OCI-LY1 (cell line): ENCODE data around the gene NCAM1.

Experiments
- H2AFZ ChIP-seq: fragments of 200-600 bp; sonication (generic), shearing (Covaris generic); 2 replicates; pipeline ENCODE4 v1.6.0; 2014; ENCODE audit warnings: antibody characterized with exemption, mild to moderate bottlenecking, low read length
- H3F3A ChIP-seq: fragments of 200-600 bp; sonication (generic), shearing (Covaris generic); 2 replicates; pipeline ENCODE4 v1.6.0; 2014; ENCODE audit warnings: mild to moderate bottlenecking, antibody characterized with exemption, low read length, moderate library complexity; ENCODE audit not compliant: insufficient read depth
- H3K27ac ChIP-seq: fragments of 200-600 bp; sonication (generic); 2 replicates; pipeline ENCODE4 v1.5.1; 2014; ENCODE audit warnings: low read length, mixed run types, mild to moderate bottlenecking, low read depth; ENCODE audit not compliant: poor library complexity, severe bottlenecking
- H3K27me3 ChIP-seq: fragments of 200-600 bp; sonication (generic); 2 replicates; pipeline ENCODE4 v1.6.0; 2014; ENCODE audit warnings: antibody characterized with exemption, mild to moderate bottlenecking, low read length, moderate library complexity; ENCODE audit not compliant: insufficient read depth
- H3K36me3 ChIP-seq: fragments of 200-600 bp; sonication (generic); 2 replicates; pipeline ENCODE4 v1.6.1; 2014; ENCODE audit warnings: mild to moderate bottlenecking, antibody characterized with exemption, low read length, moderate library complexity, mixed read lengths; ENCODE audit not compliant: insufficient read depth
- H3K4me1 ChIP-seq: fragments of 200-600 bp; sonication (generic); 2 replicates; pipeline ENCODE4 v1.5.1; 2014; ENCODE audit warnings: mild to moderate bottlenecking, low read length, moderate library complexity; ENCODE audit not compliant: insufficient read depth, severe bottlenecking
- H3K4me2 ChIP-seq: fragments of 200-600 bp; sonication (generic), shearing (Covaris generic); 2 replicates; pipeline ENCODE4 v1.6.1; 2014; ENCODE audit warnings: low read length
- H3K4me3 ChIP-seq: fragments of 200-600 bp; sonication (generic); 2 replicates; pipeline ENCODE4 v1.5.1; 2014; ENCODE audit warnings: low read length, low read depth, mild to moderate bottlenecking, mixed read lengths; ENCODE audit not compliant: poor library complexity, severe bottlenecking
- H3K79me2 ChIP-seq: fragments of 200-600 bp; shearing (Covaris generic); 2 replicates; pipeline ENCODE4 v1.6.1; 2016; ENCODE audit warnings: mixed run types, low read length, mixed read lengths; ENCODE audit not compliant: insufficient read depth
- H3K9ac ChIP-seq: fragments of 200-600 bp; sonication (generic), shearing (Covaris generic); 2 replicates; pipeline ENCODE4 v1.6.1; 2014; ENCODE audit warnings: mild to moderate bottlenecking, low read length, mixed read lengths
- H3K9me2 ChIP-seq: fragments of 200-600 bp; sonication (generic), shearing (Covaris generic); 2 replicates; pipeline ENCODE4 v1.6.1; 2014; ENCODE audit warnings: low read depth, mild to moderate bottlenecking, low read length, mixed read lengths
- H3K9me3 ChIP-seq: fragments of 200-600 bp; shearing (Covaris generic); 2 replicates; pipeline ENCODE4 v1.6.1; 2014; ENCODE audit warnings: low read length, mixed read lengths
- H4K20me1 ChIP-seq: fragments of 200-600 bp; sonication (generic), shearing (Covaris generic); 2 replicates; pipeline ENCODE4 v1.6.0; 2016; ENCODE audit warnings: mild to moderate bottlenecking, low read length; ENCODE audit not compliant: insufficient read depth
- EZH2 ChIP-seq: fragments of 200-600 bp; sonication (generic), shearing (Covaris generic); IDR thresholded peaks from 2 replicates; pipeline ENCODE4 v1.8.0; 2017; ENCODE audit warnings: borderline replicate concordance, mixed run types, mild to moderate bottlenecking, antibody characterized with exemption, low read length, moderate library complexity, mixed read lengths
- TF ChIP-seq, protein P1 (sequence below): fragments of 200-600 bp; sonication (generic), shearing (Covaris generic); IDR thresholded peaks from 2 replicates; pipeline ENCODE4 v1.5.1; 2017; ENCODE audit warnings: mild to moderate bottlenecking, antibody characterized with exemption, low read length, moderate library complexity, mixed read lengths

The NCAM1 gene

DNA sequence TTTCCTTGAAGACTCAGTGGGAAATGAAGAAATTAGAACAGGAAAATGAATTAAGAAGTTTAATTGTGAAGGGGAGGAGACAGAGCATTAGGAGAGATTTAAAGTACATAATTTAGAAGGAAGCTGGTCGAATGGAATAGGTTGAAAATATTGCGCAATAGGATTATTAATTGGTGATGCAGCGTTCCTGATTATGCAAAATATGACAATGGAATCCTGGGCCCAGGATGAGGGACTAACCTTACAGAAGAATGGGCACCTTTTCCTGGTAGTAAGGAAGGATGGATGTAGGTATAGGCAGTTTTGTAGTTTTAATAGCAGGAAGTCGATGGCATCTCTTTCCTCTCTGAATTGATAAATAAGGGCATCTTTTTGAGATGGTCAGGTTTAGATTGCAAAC, 360.9 kb downstream of the NCAM1 start:
- Histone ChIP-seq H4K20me1 (no peaks in the 10 kb centered on the region), H3K4me1 (no peaks in the 10 kb centered on the region), H3K27ac (no peak overlapping the region), H3K79me2 (no peaks in the 10 kb centered on the region), H3K9me3 (no peaks in the 10 kb centered on the region), H3K9ac (no peak overlapping the region), H3K9me2 (no peaks in the 10 kb centered on the region), H2AFZ (no peak overlapping the region), H3K27me3 (no peaks in the 10 kb centered on the region), H3K36me3 (no peaks in the 10 kb centered on the region), H3K4me2 (no peak overlapping the region), H3F3A (no peaks in the 10 kb centered on the region), H3K4me3 (no peak overlapping the region)
- no peak for TF ChIP-seq EZH2
- TF ChIP-seq, protein P1, sequence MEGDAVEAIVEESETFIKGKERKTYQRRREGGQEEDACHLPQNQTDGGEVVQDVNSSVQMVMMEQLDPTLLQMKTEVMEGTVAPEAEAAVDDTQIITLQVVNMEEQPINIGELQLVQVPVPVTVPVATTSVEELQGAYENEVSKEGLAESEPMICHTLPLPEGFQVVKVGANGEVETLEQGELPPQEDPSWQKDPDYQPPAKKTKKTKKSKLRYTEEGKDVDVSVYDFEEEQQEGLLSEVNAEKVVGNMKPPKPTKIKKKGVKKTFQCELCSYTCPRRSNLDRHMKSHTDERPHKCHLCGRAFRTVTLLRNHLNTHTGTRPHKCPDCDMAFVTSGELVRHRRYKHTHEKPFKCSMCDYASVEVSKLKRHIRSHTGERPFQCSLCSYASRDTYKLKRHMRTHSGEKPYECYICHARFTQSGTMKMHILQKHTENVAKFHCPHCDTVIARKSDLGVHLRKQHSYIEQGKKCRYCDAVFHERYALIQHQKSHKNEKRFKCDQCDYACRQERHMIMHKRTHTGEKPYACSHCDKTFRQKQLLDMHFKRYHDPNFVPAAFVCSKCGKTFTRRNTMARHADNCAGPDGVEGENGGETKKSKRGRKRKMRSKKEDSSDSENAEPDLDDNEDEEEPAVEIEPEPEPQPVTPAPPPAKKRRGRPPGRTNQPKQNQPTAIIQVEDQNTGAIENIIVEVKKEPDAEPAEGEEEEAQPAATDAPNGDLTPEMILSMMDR = no peak

DNA sequence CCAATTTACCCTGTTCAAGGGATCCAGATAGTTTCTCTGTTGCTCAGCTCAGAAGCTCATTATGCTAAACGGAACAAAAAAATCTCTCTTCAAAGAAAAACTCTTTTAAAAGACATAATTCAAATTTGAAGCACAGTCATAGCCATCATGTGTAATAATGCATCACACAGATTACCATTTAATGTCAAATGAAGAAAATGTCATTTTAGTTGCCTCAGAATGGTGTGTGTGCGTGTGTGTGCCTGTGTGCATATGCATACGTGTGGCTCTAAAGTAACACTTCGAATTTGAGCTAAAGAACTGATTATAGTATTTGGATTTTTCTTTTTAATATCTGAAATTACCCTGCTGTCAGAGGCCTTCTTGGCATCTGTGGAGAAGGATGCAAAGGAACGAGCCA, 363.0 kb downstream of the NCAM1 start:
- H4K20me1 ChIP-seq = no peaks in the 10 kb centered on the region
- no peaks in the 10 kb centered on the region for H3K36me3 ChIP-seq
- no peak overlapping the region for H3K9ac ChIP-seq
- H3K4me3 ChIP-seq = no peak overlapping the region
- H3K9me2 ChIP-seq = no peaks in the 10 kb centered on the region
- no peak overlapping the region for H3K27ac ChIP-seq
- H3K4me1 ChIP-seq = no peaks in the 10 kb centered on the region
- H3K27me3 ChIP-seq = no peaks in the 10 kb centered on the region
- no peak overlapping the region for H3K4me2 ChIP-seq
- H3K9me3 ChIP-seq = no peaks in the 10 kb centered on the region
- TF ChIP-seq, protein P1 = no peak
- no peak for TF ChIP-seq EZH2
- H3K79me2 ChIP-seq = no peaks in the 10 kb centered on the region
- H2AFZ ChIP-seq = no peak overlapping the region
- H3F3A ChIP-seq = no peaks in the 10 kb centered on the region
